ENCODE results near the gene TSPAN3.

Gene TSPAN3

GRCh38 chr15:77033417-77033728, 37.5 kb downstream of the TSPAN3 start:
- CTCF ChIA-PET: interaction anchor here (0.7 to 0.9 kb wide), 3 partner anchors 16 to 60 kb away, joined by 3 to 4 read pairs (median 3); no protein-coding TSS in a partner anchor
- POLR2A ChIA-PET: interaction anchor here (0.6 kb wide), 1 partner anchor 55 kb away, joined by 3 read pairs; no protein-coding TSS in a partner anchor
- DNase-seq (ENCODE audit: extremely low spot score): no peak
- no peak for TF ChIP-seq FOXM1 (IDR thresholded peaks at IDR 0.05; ENCODE audit: borderline replicate concordance)
- no peak for TF ChIP-seq SUZ12 (IDR thresholded peaks at IDR 0.05)
- no peak for TF ChIP-seq BHLHE40 (IDR thresholded peaks at IDR 0.05; ENCODE audit: borderline replicate concordance)
- TF ChIP-seq CTBP1 (IDR thresholded peaks at IDR 0.05; ENCODE audit: borderline replicate concordance): no peak
- TF ChIP-seq ARNT (IDR thresholded peaks at IDR 0.05): no peak
- TF ChIP-seq ELF4 (IDR thresholded peaks at IDR 0.05): no peak
- TF ChIP-seq ZNF384 (IDR thresholded peaks at IDR 0.05): no peak
- TF ChIP-seq L3MBTL2 (conservative IDR thresholded peaks at IDR 0.05): no peak
- no peak for TF ChIP-seq HDGF (IDR thresholded peaks at IDR 0.05; ENCODE audit: borderline replicate concordance)
- TF ChIP-seq TARDBP (IDR thresholded peaks at IDR 0.05): no peak
- TF ChIP-seq SP1 (IDR thresholded peaks at IDR 0.05): no peak
- TF ChIP-seq FOXK2 (IDR thresholded peaks at IDR 0.05): no peak
- TF ChIP-seq FOXA1 (IDR thresholded peaks at IDR 0.05): no peak
- no peak for TF ChIP-seq NFRKB (IDR thresholded peaks at IDR 0.05)

GRCh38 chr15:77032647-77033416, 38.1 kb downstream of the TSPAN3 start:
- CTCF ChIA-PET: interaction anchor here (0.7 to 0.9 kb wide), 3 partner anchors 16 to 59 kb away, joined by 3 to 4 read pairs (median 3); no protein-coding TSS in a partner anchor
- TF ChIP-seq FOXM1 (IDR thresholded peaks at IDR 0.05; ENCODE audit: borderline replicate concordance) (no peak), ARNT (IDR thresholded peaks at IDR 0.05) (no peak), CTBP1 (IDR thresholded peaks at IDR 0.05; ENCODE audit: borderline replicate concordance) (no peak), ELF4 (IDR thresholded peaks at IDR 0.05) (no peak), FOXK2 (IDR thresholded peaks at IDR 0.05) (no peak), BHLHE40 (IDR thresholded peaks at IDR 0.05; ENCODE audit: borderline replicate concordance) (no peak), ZNF384 (IDR thresholded peaks at IDR 0.05) (no peak), L3MBTL2 (conservative IDR thresholded peaks at IDR 0.05) (no peak), HDGF (IDR thresholded peaks at IDR 0.05; ENCODE audit: borderline replicate concordance) (no peak), TARDBP (IDR thresholded peaks at IDR 0.05) (no peak), SUZ12 (IDR thresholded peaks at IDR 0.05) (no peak), NFRKB (IDR thresholded peaks at IDR 0.05) (no peak), FOXA1 (IDR thresholded peaks at IDR 0.05) (no peak), PKNOX1 (IDR thresholded peaks at IDR 0.05) (no peak), LEF1 (IDR thresholded peaks at IDR 0.05; ENCODE audit: borderline replicate concordance) (no peak), SP1 (IDR thresholded peaks at IDR 0.05) (no peak)
- DNase-seq (ENCODE audit: extremely low spot score): no peak
- POLR2A ChIA-PET: no interaction called here

GRCh38 chr15:77032052-77032646, 38.8 kb downstream of the TSPAN3 start:
- CTCF ChIA-PET: no interaction called here
- no peak for DNase-seq (ENCODE audit: extremely low spot score)
- POLR2A ChIA-PET: no interaction called here

GRCh38 chr15:77031376-77032050, 39.4 kb downstream of the TSPAN3 start:
- TF ChIP-seq SUZ12 (IDR thresholded peaks at IDR 0.05): no peak
- TF ChIP-seq SP1 (IDR thresholded peaks at IDR 0.05): no peak
- TF ChIP-seq FOXM1 (IDR thresholded peaks at IDR 0.05; ENCODE audit: borderline replicate concordance): no peak
- no peak for TF ChIP-seq BHLHE40 (IDR thresholded peaks at IDR 0.05; ENCODE audit: borderline replicate concordance)
- no peak for TF ChIP-seq FOXA1 (IDR thresholded peaks at IDR 0.05)
- TF ChIP-seq TARDBP (IDR thresholded peaks at IDR 0.05): no peak
- TF ChIP-seq ELF4 (IDR thresholded peaks at IDR 0.05): no peak
- no peak for TF ChIP-seq ZNF384 (IDR thresholded peaks at IDR 0.05)
- TF ChIP-seq ARNT (IDR thresholded peaks at IDR 0.05): no peak
- no peak for TF ChIP-seq CTBP1 (IDR thresholded peaks at IDR 0.05; ENCODE audit: borderline replicate concordance)
- TF ChIP-seq L3MBTL2 (conservative IDR thresholded peaks at IDR 0.05): no peak
- no peak for TF ChIP-seq PKNOX1 (IDR thresholded peaks at IDR 0.05)
- no peak for TF ChIP-seq HDGF (IDR thresholded peaks at IDR 0.05; ENCODE audit: borderline replicate concordance)
- no peak for TF ChIP-seq NFRKB (IDR thresholded peaks at IDR 0.05)
- no peak for TF ChIP-seq LEF1 (IDR thresholded peaks at IDR 0.05; ENCODE audit: borderline replicate concordance)
- POLR2A ChIA-PET: no interaction called here
- CTCF ChIA-PET: interaction anchor here (1.0 kb wide), 1 partner anchor 512 kb away, joined by 3 read pairs; no protein-coding TSS in a partner anchor
- DNase-seq (ENCODE audit: extremely low spot score): no peak

More at GRCh38 chr15:77032052-77032646, 38.8 kb downstream of the TSPAN3 start:
- TF ChIP-seq L3MBTL2 (conservative IDR thresholded peaks at IDR 0.05): no peak
- TF ChIP-seq NFRKB (IDR thresholded peaks at IDR 0.05): no peak
- TF ChIP-seq ZNF384 (IDR thresholded peaks at IDR 0.05): no peak
- TF ChIP-seq SUZ12 (IDR thresholded peaks at IDR 0.05): no peak
- no peak for TF ChIP-seq SP1 (IDR thresholded peaks at IDR 0.05)
- no peak for TF ChIP-seq BHLHE40 (IDR thresholded peaks at IDR 0.05; ENCODE audit: borderline replicate concordance)
- TF ChIP-seq CTBP1 (IDR thresholded peaks at IDR 0.05; ENCODE audit: borderline replicate concordance): no peak

GRCh38 chr15:77030928-77031375, 40.0 kb downstream of the TSPAN3 start:
- ChIA-PET CTCF (interaction anchor here (1.0 kb wide), 1 partner anchor 513 kb away, joined by 3 read pairs; no protein-coding TSS in a partner anchor), POLR2A (no interaction called here)
- TF ChIP-seq NFRKB (IDR thresholded peaks at IDR 0.05) (no peak), L3MBTL2 (conservative IDR thresholded peaks at IDR 0.05) (no peak), LEF1 (IDR thresholded peaks at IDR 0.05; ENCODE audit: borderline replicate concordance) (no peak), SP1 (IDR thresholded peaks at IDR 0.05) (no peak), BHLHE40 (IDR thresholded peaks at IDR 0.05; ENCODE audit: borderline replicate concordance) (no peak), CTBP1 (IDR thresholded peaks at IDR 0.05; ENCODE audit: borderline replicate concordance) (no peak), HDGF (IDR thresholded peaks at IDR 0.05; ENCODE audit: borderline replicate concordance) (no peak), FOXK2 (IDR thresholded peaks at IDR 0.05) (no peak), FOXA1 (IDR thresholded peaks at IDR 0.05) (no peak), PKNOX1 (IDR thresholded peaks at IDR 0.05) (no peak), FOXM1 (IDR thresholded peaks at IDR 0.05; ENCODE audit: borderline replicate concordance) (no peak), ELF4 (IDR thresholded peaks at IDR 0.05) (no peak), ARNT (IDR thresholded peaks at IDR 0.05) (no peak), TARDBP (IDR thresholded peaks at IDR 0.05) (no peak), SUZ12 (IDR thresholded peaks at IDR 0.05) (no peak), ZNF384 (IDR thresholded peaks at IDR 0.05) (no peak)
- DNase-seq (ENCODE audit: extremely low spot score): no peak
